Amygdala (tissue), 56 donors: ENCODE results near the gene RDH11.
"Not testable (repeated sequence)": the region's sequence is repeated elsewhere in the genome, so short reads cannot be mapped to it uniquely, and the experiment has no call there.

Experiments used
- DNase-seq, 56 donors: peaks; one replicate each; lab custom pipeline; 2025; lab: John Stamatoyannopoulos, UW

RDH11 gene

DNA sequence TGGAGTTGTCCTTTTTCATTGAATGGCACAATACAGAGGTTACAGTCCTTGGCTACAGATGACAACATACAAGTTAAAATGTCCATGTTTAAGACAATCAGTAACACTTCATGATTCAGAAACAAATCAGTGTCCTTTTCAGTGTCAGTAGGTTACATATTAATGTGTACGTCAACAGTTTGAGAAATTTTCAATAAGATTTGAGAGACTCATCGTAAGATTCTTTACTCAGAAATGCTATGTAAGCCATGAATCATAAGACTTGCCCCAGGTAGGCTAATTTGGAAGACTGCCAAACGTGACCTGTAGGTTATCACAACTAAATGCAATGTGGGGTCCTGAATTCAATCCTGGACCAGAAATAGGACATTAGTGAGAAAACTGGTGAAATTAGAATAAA is 9.6 kb upstream of the RDH11 start:
- no peak for DNase-seq

DNA sequence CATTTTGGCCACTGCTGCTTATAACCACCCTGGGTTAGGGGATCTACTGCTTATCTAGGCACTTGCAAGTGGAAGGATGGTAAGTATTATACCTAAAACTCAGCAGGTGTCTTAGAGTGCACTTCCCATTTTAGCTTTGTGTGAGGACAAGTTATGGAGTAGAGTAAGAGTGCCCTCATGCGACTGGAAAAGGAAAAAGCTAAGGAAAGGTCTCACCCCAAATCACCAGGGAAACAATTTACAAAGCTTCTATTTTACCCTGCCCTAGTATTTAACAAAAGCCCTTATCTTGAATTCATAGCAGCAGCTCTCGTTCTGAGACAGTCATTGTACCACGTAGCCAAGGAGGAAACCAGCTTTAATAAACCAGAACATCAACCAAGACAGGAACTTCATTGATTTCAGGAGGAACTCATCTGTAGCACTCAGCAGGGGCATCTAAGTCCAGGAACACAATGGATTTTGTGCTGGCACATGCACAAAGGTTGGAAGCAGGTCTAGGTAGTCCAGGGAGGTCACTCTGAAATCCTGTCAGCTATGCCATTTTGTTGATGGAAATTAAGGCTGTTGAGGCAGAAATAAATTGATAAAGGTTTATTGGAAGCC is 9.0 kb upstream of the RDH11 start:
- peak in 27 of 56 donors; percentile 3 to 68 (median 18) for DNase-seq

DNA sequence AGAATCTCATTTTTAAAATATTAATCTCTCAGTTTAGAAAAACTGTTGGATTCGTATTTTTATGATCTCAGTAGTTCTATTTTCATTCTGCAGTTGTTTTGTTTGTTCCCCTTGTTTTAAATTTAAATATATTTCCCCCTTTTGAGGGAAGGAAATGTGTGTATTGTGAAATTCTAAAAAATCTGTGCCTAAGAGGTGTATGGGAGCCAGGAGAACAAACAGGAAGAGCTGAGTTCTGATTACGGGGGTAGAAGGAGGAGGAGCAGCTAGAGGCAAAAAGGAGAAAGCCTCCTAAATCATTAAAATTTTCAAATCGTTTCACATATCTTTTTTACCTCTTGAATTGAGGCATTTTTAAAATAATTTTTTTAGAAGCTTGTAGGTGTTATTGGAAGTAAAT is 8.4 kb upstream of the RDH11 start:
- no peak for DNase-seq

DNA sequence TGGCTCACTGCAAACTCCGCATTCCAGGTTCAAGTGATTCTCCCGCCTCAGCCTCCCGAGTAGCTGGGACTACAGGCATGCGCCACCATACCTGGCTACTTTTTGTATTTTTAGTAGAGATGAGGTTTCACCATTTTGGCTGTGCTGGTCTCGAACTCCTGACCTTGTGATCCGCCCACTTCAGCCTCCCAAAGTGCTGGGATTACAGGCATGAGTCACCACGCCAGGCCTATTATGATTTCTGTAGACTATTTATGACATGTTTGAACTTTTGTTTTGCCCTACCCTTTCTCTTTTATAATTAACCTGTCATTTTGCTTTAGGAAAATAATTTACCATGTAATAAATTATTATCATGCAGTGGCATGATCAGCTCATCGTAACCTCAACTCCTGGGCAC is 5.9 kb upstream of the RDH11 start, which contains the start of gene RDH12:
Gene RDH12 (plus strand): TSS at position 395 of the 400 bp plus-strand sequence. CDS start 20,757 bp downstream, outside the sequence.
- not testable (repeated sequence) for DNase-seq

DNA sequence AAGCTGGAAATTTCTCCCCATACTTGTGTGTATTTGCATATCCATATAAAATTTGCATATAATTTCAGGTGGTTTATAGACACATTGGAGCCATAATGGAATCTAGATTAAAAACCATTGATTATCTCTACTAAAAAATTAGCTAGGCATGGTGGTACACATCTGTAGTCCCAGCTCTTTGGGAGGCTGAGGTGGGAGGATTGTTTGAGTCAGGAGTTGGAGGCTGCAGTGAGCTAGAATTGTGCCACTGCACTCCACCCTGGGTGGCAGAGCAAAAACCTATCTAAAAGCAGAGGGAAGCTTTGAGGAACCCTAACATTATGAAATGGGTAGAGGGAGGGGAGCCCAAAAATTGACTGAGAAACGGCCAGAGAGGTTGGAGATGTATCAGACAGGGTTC is 2.6 kb upstream of the RDH11 start:
- no peak for DNase-seq

DNA sequence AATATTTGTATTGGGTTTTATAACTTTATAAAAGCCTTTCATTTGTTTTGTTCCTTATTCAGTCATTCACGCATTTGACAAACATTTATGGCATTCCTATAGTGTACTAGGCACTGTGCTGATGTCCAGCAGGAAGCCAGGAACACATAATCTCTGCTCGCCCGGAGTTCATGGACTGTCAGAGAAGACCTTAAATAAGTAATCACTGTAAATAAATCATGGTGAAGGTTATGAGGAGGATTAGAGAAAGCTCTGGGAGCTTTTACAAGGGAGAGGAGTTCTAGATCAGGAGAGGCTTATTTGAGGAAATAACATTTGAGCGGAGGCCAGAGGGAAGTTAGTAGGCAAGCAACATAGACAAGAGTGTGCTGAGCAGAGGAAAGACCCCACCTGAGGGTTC is 1.4 kb upstream of the RDH11 start:
- no peak for DNase-seq

DNA sequence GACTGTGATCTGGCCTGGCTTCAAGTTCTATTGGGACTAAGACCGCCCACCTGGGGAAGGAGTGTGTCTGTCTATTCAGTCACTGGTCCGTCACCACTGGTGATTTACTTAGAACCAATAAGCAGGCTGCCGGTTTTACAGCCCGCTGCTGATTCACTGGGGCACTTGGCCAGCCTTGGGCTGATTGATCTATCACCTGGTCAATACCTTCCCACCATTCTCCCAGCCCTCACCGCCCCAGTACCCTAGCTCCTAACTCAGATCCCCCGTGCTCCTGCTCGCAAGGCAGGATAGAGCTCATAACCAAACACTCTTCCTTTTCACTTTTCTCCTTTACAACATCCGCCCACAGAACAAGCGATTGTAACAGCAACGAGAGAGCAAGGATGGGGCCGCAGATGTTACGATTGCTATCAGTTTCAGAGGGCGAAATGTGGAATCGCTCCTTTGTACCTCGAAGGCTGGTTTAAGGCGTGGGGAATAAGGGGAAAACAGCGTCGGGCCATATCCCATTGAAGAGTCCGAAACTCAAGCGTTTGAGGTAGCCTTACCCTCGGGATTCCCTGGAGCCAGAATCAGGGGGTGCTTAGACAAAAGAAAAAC is 672 bp downstream of the RDH11 start:
- DNase-seq: peak in 43 of 56 donors; percentile 10 to 79 (median 51)

DNA sequence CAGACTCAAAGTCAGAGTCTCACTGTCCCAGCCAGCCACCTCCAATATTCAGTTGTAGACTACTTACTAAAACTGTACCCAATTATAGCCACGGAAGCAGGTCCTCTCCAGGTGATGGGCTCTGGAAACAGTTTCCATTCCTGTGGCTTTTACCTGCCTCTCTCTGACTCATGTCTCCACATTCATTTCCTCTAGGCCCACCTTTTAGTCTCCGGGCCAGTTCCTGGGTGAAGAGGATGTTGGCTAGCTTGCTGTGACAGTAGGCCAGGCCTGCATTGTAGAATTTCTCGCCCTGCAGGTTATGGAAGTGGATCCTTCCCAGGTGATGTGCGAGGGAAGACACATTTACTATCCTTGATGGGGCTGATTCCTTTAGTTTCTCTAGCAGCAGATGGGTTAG is 5.6 kb downstream of the RDH11 start:
- no peak for DNase-seq

DNA sequence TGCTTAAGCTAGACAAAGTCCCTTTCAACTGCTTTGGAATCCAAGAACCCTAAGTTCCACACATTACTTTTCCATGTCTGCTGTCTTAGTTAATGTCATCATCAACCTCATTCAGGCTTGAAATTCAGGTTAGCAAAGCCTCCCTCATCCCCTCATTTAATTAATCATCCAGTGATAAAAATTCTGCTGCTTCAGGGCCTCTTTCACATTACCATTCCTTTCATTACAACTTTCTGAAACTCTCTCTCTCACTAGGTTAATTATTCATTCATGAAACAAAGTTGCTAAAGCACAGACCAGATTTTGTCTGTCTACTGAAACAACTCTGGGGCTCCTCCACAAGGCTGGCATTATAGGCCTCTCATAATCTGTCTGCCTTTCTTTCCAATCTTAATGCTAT is 11.7 kb downstream of the RDH11 start:
- no peak for DNase-seq

DNA sequence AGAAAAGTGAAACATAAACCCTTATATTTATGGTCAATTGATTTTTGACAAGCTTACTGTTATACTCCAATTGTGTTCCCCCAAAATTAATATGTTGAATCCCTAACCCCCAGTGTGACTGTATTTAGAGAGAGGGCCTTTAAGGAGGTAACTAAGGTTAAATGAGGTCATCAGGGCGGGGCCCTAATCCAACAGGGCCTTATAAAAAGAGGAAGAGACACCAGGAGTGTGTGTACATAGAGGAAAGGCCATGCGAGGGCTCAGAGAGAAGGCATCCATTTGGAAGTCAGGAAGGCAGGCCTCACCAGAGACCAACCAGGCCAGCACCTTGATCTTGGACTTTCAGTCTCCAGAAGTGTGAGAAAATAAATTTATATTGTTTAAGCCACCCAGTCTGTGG is 14.6 kb downstream of the RDH11 start:
- no peak for DNase-seq

DNA sequence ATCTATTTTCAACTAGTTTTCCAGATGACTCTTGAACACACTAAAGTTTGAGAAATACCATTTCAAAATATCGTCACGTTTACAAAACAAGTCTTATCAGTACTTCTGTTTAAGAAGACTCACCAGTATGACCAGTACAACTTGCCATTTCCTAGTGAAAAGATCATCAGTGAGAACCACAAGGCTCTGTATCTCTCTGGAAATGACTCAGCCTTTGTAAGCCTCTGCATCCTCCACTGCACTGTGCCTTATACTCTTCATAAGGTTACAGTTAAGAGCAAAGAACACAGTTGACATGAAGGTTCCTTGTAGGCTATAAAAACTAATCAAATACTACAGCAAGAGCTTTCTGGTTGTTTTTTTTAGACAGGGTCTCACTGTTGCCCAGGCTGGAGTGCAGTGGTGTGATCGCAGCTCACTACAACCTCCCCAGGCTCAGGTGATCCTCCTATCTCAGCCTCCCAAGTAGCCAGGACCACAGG is 15.4 kb downstream of the RDH11 start:
- no peak for DNase-seq

DNA sequence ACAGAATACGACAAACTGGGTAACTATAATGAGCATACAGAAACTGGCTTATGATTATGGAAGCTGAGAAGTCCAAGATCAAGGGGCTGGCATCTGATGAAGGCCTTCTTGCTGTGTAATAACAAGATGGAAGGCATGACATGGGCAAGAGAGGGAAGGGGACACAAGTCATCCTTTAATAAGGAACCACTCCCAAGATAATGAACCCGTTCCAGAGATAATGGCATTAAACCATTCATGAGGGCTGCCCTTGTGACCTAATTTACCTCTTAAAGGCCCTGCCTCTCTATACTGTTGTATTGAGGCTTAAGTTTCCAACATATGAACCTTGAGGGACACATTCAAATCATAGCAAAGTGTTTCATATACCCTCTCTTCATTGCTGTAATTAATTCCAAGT is 16.6 kb downstream of the RDH11 start:
- no peak for DNase-seq

DNA sequence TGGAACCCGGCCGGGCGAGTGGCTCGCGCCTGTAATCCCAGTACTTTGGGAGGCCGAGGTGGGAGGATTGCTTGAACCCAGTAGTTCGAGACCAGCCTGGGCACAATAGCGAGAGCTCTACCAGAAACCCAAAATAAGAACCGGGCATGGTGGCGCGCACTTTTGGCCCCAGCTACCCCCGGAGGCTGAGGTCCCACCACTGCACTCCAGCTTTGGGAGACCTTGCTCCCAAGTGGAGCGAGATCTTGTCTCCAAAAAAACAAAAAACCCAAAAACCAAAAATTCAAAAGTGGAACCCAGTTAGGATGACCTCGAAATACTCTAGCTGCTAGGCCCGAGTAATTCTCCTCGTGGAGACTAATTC is 20.4 kb downstream of the RDH11 start:
- no peak for DNase-seq

DNA sequence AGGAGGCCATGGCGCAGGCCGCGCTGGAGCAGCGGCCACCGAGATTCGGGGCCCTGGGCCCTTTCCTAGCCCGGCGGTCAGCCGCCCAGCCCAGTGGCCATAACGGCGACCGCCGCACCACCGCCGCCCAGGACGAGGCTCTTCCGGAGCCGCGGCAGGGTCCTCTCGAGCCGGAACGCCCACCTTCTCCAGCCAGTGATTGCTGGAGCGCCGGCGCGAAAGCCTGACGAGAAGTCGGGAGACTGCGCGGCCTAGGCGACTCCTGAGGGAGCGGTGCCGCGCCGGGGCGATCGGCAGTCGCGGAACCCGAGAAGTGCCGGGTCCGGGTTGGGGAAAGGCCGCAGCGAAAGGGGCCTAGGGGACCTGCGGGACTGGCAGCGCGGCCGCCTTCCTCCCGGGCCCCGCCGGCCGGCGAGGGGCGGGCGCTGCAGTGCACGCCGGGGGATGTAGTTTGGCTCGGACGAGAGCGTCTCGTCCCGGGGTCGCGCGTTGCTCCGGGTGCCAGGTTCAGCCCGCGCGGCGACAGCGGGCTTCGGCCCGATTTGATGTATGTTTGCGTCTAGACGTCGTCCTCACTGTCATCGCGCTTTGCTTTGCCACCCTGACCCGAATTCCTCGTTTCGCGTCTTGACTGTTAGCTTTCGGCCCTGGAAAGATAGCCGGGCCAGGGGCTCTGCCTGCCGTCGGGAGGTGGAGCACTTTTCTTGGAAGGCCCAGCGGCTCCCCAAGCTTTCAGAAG is 20.9 kb downstream of the RDH11 start, which contains the start of gene VTI1B:
Gene VTI1B (minus strand): TSS at position 153 of the 739 bp plus-strand sequence. CDS start 143 bp downstream, at position 10.
- peak in 54 of 56 donors; percentile 35 to 94 (median 81) for DNase-seq

DNA sequence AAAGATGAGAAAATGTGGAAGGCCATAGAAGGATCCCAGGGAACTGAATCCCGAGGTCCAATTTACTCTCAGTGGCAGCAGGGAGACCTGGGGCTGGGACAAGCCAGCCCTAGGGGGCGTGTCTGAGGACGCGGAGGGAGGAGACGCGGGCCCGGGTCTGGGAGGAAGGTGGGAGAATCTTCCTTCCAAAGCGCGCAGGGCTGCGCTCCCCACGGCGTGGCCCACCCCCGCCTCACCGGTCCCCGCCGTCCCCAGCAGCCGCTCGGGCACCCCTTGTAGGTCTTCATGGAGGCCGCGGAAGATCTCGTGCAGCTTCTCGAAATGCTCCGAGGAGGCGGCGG is 21.5 kb downstream of the RDH11 start:
- peak in 52 of 56 donors; percentile 6 to 78 (median 48) for DNase-seq

DNA sequence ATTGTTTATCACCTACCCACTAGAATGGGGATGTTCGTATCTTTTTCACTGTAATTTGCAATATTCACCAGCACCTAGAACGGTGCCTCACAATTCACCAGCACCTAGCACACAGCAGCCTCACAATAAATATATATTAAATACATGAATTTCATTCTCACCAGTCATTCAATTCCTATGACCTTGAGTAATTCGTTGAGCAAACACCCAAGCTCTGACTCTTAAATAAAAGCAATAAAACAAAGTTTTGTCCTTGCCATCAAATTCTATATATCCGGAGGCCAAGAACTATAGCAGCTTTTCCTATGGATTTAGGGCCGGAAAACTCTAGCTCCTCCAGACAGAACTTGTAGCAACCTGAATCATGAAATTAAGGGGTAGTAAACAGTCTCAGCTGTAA is 22.1 kb downstream of the RDH11 start:
- DNase-seq: no peak

DNA sequence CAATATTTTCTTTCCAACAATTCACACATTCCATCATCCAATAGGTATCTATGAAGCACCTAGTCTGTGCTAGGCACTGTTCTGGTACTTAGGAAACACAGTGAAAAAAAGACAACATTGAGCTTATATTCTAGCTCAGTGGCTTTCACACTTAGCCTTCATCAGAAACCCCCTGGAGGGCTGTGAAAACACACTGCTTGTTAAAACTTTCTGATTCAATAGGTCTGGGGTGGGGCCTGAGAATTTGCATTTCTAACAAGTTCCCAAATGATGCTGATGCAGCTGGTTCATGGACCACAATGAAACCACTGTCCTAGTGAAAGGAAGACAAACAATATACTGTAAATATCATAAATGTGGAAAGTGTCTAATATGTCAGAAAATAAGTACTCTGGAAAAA is 27.0 kb downstream of the RDH11 start:
- DNase-seq: peak in 1 of 56 donors; percentile 6

DNA sequence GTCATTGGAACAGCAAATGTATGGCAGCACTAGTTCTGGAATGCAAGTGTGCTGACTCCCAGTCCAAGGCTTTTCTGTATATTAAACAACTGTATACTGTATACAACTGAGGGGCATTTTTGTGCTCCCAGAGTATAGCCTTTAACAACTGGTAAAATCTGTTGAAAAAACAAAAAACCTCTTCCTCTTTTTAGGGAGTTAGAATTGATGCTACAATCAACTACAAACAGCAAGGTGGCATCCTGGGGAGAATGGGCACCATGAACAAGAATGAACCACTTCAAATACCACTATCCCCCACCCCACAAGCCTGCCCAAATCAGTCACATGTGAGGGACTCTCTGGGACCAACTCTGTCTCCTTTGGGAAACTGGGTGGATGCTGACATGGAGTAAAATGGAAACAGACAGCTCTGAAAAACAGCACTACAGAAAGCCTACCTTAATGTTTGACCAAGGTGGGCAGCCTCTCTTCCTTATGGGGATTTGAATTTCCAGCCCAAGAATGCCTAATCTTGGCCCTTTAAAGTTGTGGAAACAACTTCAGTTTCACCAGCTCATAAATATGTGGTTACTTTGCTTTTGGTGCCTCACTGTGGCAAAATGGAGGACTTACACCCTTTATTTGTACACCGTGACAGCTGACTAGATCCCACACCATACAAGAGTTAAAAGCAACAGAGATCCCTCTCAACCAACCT is 28.7 kb downstream of the RDH11 start:
- DNase-seq: peak in 12 of 56 donors; percentile 3 to 55 (median 10)

DNA sequence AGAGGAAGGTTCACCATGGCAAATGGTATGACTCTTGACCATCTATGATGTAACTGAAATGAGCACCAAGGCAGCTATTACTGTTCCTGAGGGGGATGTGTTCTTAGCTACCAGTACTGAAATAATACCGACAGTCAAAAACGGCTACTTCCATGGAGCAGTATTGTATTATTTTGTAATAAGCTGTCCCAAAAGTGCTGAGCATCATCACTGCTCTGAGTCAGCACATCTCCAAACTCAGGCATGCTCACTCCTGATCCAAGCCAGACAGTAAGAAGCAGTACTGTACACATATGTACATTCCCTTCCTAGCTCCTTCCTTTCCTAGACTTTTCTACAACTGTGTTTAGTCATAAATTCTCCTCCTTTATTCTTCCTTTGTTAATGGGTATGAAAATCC is 29.7 kb downstream of the RDH11 start:
- no peak for DNase-seq

DNA sequence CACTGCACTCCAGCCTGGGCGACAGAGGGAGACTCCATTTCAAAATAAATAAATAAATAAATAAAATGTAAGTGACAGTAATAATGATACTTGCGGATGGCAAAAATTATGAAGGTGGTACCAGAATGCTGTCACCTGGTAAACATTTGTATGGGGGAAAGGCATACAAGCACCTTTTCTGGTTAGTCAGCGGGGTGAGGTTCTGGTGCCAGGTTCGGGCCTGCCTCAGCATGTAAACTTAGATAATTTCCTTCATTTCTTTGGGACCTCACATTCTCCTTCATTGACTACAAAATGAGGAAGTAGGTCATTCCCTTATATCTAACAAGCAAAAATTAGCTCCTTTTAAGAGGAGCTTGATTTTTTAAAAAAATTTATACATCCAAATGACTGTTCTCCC is 31.9 kb downstream of the RDH11 start:
- no peak for DNase-seq

DNA sequence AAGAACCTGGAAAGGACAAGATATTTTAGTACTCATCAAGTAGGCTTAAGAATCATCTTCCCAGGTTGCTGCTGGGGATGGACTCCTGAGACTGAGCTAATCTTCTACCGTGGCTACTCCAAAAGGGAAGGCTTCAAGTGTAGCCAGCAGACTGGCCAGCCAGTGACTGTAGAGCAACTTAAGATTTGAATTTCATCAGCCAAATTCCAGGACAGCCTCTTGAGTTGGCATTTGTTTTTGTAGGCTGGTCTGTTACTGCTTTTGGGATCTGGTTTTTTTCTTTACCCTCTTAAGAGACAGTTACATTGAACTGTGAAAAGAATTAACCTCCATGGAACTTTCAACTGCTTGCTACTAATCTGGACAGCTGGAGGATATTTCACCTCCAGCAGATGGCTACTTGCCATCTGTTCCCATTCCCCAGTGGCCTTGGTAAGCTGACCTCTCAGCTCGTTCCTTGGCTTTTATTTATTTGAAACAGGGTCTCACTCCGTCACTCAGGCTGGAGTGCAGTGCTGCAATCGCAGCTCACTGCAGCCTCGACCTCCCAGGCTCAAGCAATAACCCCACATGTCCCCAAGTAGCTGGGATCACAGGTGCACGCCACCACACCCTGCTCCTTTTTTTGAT is 41.8 kb downstream of the RDH11 start:
- no peak for DNase-seq
